Measurements from ENCODE around the gene MMP23B.

Gene MMP23B

GRCh38 chr1:1620433-1621139 is 11.4 kb upstream of the MMP23B start:
- no peak for DNase-seq (ENCODE audit: low read depth)

- DNase-seq (ENCODE audit: low read depth) = no peak
Measured at GRCh38 chr1:1621173-1622009, 10.6 kb upstream of the MMP23B start.

- DNase-seq (ENCODE audit: low read depth) = peak; percentile 26
Measured at GRCh38 chr1:1622010-1622787, 9.8 kb upstream of the MMP23B start.

- DNase-seq (ENCODE audit: low read depth) = no peak
Measured at GRCh38 chr1:1622788-1623094, 9.2 kb upstream of the MMP23B start.

GRCh38 chr1:1623181-1623630 is 8.8 kb upstream of the MMP23B start:
- DNase-seq (ENCODE audit: low read depth) = no peak

GRCh38 chr1:1623631-1624442 is 8.1 kb upstream of the MMP23B start:
- DNase-seq (ENCODE audit: low read depth) = no peak

GRCh38 chr1:1624443-1625403 is 7.2 kb upstream of the MMP23B start:
- DNase-seq (ENCODE audit: low read depth) = no peak

- DNase-seq (ENCODE audit: low read depth) = no peak
Measured at GRCh38 chr1:1625404-1625775, 6.6 kb upstream of the MMP23B start.

- no peak for DNase-seq (ENCODE audit: low read depth)
Measured at GRCh38 chr1:1625824-1626206, 6.2 kb upstream of the MMP23B start.

- no peak for DNase-seq (ENCODE audit: low read depth)
Measured at GRCh38 chr1:1626207-1627141, 5.5 kb upstream of the MMP23B start.

GRCh38 chr1:1627261-1627828 is 4.6 kb upstream of the MMP23B start:
- DNase-seq (ENCODE audit: low read depth) = no peak

- no peak for DNase-seq (ENCODE audit: low read depth)
Measured at GRCh38 chr1:1627829-1628753, 3.9 kb upstream of the MMP23B start.

GRCh38 chr1:1628754-1629429 is 3.1 kb upstream of the MMP23B start:
- DNase-seq (ENCODE audit: low read depth) = no peak

GRCh38 chr1:1629430-1630190 is 2.4 kb upstream of the MMP23B start:
- DNase-seq (ENCODE audit: low read depth) = no peak

- DNase-seq (ENCODE audit: low read depth) = peak; percentile 43
Measured at GRCh38 chr1:1630191-1630964, 1.6 kb upstream of the MMP23B start.

All from fibroblast of the conjunctiva (primary cell).